Dermis microvascular lymphatic vessel endothelial cell (primary cell): ENCODE measurements around the gene FLYWCH2. TPM values are rescaled to one million over a fixed set of nuclear protein-coding genes. Genes with fewer than 3 reads are reported as not detected.
"Not testable (repeated sequence)": the region's sequence is repeated elsewhere in the genome, so short reads cannot be mapped to it uniquely, and the experiment has no call there.

Experiments used
- DNase-seq, 2 donors: peaks; one replicate each; pipeline versions ENCODE4 v3.0.0 to v3.0.0-alpha.2; 2010; ENCODE audit warnings: low read depth in 2 of 2
- total RNA-seq: library from RNA; depleted of rRNA; stranded (reverse); fragments of >200 nt; gene quantifications from 2 replicates; pipeline ENCODE4 v1.2.1, GENCODE V29; 2014

FLYWCH2 gene
- total RNA-seq, 1 donor from 2014 or later = 31.5 TPM

DNA sequence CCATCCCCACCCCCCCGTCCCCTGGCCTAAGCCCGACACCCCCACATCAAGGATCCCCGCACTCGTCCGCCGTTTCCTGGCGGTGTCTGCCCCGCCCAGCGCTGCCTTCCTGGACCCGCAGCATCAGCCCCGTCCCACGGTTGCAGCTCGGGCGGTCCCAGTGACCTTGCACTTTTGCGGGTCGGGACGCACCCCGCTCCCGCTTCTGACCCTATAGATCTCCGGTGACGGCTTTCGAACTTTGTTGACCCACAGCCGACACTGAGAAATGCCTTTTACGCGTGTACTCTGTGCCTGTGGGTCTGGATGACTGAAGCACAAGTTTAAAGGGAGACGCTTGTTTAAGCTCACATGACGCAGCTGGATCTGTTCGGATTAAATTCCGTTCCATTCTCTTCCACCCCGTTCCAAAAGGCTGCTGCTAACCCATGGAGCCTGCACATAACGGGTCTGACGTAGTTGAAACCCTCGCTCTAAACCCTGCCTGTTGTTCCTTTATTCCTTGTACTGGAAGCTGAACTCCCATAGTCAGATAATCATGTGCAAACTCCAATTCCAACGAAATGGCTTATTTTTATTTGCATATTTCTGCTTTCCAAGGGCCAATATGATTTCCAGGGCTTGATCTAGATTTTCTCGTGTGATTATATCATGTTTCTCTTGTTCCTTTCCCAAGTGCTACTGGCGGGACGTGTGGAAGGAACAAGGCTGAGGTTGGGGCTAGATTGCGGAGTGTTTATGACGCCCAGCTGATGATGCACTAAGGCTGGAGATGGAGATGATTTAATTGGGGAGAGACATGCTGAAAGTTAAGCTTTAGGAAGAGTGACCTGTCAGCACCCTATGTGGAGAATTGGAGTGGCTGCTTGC, 29.6 kb downstream of the FLYWCH2 start:
- DNase-seq = peak; percentile 38 to 56

DNA sequence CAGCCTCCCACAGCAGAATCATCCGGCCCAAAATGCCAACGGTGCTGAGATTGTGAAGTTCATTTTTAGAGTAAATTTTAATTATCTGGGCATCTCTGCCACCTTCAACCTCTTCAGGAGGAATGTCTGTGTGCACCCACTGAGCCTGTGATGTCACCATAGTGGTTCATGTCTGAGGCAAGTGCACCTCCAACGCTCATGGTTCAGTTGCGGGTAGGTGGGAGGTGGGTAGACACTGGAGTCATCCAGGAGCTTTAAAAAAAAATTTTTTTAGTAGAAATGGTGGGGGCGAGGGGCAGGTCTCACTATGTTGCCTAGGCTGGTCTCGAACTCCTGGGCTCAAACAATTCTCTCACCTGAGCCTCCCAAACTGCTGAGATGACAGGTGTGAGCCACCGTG, 30.6 kb downstream of the FLYWCH2 start:
- no peak for DNase-seq

DNA sequence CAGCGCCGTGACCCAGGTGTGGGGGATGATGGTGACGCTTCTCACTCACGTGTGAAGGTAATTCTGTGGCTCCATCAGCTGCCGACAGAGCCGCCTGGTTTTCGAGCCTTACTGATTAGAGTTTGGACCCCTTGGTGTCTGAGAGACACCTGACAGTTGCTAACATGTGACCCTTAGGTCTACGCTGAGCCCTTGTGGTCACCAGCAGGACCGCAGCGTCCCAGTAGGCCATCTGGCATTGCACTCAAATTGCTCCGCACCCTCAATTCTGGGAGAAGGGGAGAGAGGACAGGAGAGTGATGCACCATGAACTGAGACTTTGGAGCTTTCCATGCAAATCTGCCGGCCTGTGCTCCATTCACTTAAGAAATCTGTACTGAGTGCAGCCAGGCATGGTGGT, 31.2 kb downstream of the FLYWCH2 start:
- DNase-seq = no peak

DNA sequence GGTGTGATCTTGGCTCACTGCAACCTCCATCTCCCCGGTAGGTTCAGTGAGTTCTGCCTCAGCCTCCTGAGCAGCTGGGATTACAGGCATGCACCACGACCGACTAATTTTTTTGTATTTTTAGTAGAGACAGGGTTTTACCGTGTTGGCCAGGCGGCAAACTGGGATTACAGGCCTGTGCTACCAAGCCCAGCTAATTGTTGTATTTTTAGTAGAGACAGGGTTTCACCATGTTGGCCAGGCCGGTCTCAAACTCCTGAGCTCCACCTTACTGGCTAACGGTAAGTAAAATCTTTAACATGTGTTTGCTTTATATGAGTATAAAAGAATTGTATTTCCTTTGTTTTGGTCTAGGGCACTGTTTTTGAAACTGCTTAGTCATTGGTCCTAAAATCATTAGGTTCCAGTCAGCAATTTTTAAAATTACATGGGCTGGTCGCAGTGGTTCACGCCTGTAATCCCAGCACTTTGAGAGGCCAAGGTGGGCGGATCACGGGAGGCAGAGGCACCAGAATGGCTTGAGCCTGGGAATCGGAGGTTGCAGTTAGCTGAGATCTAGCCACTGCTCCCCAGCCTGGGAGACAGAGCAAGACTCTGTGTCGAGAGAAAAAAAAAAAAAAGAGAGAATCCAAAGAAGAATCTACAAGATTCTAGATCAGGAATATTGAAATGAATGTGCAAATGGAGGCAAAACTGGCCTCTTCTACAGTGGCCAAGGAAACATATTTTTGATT, 32.3 kb downstream of the FLYWCH2 start:
- DNase-seq = no peak

DNA sequence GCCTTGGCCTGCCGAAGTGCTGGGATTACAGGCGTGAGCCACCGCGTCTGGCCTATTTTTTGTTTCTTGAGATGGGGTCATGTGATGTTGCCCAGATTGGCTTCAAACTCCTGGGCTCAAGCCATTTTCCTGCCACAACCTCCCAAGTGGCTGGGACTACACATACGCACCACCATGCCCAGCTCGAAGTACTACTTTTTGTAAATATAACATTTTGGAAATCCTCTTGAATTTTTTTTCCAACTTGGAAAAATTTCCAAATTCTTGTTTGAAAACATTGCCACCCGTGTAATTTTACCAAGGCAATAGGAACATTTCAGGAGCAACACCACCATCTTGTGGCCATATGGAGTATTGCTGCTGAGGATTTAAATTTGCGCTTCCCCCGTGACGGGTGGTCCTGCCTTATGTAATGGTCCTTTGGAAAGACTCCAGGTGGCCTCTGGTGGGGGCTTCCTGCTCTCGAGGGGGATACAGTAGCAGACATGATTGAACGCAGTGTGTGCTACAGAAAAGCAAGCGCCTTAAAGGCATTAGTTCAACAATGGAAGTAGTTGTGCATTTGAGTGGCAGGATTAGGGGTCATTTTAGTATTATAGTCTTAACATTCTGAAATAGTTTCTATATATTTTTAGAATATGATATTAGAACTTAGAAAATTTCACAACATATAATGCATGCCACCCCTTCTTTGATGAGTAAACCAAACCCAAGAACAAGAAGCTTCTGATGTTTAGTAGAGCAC, 36.7 kb downstream of the FLYWCH2 start:
- peak; percentile 66 to 70 for DNase-seq

DNA sequence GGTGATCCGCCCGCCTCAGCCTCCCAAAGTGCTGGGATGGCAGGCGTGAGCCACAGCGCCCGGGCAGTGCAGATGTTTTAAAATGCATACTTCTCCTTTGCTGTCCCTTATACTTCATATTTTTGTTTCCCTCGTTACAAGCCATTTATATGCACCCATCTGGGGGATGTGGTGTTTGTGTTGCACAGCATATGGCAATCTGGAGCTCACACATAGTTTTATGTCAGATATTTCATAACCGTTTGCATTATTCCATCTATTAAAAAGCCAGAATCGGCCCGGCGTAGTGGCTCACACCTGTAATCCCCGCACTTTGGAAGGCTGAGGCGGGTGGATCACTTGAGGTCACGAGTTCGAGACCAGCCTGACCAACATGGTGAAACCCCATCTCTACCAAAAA, 40.5 kb downstream of the FLYWCH2 start:
- DNase-seq = no peak

DNA sequence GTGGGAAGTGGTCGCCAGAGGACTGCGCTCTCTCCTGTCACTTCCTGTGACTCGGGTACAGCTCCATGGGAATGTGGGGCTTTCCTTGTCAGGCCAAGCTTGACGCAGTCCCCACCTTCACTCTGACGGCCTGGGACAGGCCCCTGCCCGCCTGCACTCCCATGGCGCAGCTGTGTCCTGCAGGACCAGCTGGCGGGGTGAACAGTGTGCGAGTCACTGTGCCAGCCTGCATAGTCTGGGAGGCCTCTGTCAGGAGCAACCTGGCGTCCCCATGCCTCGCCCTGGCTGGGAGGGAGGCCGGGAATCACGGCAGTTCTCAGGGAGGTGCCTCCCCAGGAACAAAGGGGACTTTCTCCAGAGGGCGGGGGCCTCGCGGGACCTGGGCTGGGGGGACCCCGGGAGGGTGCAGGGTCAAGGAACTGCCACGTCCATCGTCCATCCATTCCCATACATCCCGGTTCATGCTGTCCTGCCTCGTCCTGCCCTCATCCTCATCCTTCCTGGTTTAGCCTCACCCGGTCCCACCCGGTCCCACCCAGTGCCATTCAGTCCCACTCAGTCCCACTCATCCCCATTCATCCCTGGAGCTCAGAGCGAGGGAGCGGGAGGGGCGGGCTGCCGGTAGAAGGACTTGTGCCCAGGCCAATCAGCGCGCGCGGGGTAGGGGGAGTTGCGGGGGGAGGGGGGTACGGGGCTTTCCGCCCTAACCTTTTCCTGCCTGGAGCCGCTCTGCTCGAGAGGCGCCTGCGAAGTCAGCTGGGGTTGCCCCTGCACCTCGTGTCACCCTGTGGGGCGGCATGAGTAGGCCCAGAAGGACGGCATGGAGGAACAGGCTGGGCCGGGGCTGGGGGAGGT, 42.1 kb downstream of the FLYWCH2 start:
- DNase-seq = no peak

DNA sequence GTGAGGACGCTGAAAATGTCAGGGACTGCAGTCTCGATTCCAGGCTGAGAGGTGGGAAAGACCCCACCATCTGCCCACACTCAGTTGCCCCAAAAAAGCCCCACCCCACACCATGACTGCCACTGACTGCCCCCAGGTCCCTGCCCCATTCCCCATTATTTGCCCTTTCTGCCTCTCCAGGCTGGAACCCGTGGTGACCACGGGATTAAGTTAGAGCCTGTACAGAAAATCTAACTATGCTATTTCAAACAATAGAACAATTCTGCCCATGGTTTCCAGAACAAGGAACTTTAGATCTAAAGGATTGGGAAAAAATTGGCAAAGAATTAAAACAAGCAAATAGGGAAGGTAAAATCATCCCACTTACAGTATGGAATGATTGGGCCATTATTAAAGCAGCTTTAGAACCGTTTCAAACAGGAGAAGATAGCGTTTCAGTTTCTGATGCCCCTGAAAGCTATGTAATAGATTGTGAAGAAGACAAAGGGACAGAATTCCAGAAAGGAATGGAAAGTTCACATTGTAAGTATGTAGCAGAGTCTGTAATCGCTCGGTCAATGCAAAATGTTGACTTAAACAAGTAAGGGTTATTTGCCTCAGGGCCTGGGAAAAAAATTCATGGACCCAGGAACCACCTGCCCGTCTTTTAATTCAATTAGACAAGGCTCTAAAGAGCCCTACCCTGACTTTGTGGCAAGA, 43.1 kb downstream of the FLYWCH2 start:
- no peak for DNase-seq

DNA sequence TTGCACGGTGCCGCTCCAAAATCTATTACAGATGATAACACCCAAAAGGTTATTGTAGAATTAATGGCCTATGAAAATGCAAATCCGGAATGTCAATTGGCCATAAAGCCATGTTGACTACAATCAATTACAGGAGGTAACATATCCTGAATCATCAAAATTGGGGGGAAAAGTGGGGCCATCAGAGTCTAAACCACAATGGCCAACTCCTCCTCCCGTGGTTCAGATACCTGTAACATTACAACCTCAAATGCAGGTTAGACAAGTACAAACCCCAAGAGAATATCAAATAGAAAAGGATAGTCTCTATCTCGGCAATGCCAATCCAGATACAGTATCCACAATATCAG, 43.6 kb downstream of the FLYWCH2 start:
- DNase-seq = no peak

DNA sequence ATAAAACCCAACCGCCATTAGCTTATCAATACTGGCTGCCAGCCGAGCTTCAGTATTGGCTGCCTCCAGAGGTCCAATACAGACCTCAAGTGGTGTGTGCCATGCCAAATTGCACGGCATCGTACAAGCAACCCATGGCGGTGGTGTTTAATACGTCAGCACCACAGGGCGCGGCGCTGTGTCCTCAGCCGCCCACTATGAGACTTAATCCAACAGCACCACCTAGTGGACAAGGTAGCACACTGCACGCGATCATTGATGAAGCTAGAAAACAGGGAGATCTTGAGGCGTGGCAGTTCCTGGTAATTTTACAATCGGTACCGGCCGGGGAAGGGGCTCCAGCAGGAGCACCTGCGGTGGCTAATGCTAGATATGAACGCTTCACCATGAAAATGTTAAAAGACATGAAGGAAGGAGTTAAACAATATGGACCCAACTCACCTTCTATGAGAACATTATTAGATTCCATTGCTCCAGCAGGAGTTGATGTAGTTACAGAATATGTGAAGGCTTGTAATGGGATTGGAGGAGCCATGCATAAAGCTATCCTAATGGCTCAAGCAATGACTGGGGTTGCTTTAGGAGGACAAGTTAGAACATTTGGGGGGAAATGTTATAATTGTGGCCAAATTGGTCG, 44.1 kb downstream of the FLYWCH2 start:
- DNase-seq = peak; percentile 40 to 83

DNA sequence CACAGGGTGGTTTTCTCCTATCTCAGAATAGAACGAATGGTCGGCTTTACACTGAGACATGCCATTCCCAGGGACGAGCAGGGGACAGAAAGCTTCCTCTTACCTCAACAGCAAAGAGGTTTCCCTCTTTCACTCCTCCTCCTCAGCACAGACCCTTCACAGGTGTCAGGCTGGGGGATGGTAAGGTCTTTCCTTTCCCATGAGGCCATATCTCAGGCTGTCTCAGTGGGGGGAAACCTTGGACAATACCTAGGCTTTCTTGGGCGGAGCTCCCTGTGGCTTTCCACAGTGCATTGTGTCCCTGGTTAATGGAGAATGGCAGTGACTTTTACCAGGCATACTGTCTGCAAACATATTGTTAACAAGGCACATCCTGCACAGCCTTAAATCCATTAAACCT, 45.1 kb downstream of the FLYWCH2 start:
- not testable (repeated sequence) for DNase-seq

DNA sequence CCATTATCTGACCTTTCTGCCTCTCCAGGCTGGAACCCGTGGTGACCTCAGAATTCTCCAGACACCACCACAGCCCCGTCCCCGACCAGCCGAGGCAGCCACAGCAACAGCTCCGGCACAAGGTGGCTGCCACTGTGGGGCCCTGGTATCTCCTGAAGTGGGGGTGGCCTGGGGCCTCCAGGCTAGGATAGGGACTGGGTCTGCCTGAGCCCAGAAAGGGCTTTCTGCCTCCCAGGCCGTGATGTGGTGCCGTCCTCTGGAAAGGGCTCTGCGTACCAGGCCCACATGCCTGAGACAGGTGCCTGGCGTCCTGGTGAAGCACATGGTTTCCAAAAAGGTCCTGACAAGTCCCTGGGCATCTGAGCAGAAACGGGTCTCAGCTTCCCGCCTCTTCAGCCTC, 45.8 kb downstream of the FLYWCH2 start:
- DNase-seq = no peak

DNA sequence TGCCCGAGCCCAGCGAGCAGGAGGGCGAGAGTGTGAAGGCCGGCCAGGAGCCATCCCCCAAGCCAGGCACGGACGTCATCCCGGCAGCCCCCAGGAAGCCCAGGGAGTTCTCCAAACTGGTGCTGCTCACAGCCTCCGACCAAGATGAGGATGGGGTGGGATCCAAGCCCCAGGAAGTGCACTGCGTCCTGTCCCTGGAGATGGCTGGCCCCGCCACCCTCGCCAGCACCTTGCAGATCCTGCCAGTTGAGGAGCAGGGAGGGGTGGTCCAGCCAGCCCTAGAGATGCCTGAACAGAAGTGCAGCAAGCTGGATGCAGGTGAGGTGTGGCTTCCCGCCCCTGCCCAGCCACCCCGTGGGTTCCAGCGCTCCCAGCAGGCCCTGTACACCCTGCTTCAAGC, 46.7 kb downstream of the FLYWCH2 start:
- no peak for DNase-seq

DNA sequence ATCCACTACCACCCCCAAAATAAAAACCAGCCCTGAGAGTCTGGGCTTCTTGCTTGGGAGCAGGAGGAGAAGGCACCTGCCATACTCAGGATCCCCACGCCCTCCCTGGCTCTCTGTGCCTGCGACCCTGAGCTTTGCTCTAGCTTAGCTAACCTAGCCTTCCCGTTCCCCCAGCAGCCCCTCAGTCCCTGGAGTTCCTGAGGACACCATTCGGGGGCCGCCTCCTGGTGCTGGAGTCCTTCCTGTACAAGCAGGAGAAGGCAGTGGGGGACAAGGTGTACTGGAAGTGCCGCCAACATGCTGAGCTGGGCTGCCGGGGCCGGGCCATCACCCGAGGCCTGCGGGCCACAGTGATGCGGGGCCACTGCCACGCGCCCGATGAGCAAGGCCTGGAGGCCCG, 47.2 kb downstream of the FLYWCH2 start:
- DNase-seq = no peak

DNA sequence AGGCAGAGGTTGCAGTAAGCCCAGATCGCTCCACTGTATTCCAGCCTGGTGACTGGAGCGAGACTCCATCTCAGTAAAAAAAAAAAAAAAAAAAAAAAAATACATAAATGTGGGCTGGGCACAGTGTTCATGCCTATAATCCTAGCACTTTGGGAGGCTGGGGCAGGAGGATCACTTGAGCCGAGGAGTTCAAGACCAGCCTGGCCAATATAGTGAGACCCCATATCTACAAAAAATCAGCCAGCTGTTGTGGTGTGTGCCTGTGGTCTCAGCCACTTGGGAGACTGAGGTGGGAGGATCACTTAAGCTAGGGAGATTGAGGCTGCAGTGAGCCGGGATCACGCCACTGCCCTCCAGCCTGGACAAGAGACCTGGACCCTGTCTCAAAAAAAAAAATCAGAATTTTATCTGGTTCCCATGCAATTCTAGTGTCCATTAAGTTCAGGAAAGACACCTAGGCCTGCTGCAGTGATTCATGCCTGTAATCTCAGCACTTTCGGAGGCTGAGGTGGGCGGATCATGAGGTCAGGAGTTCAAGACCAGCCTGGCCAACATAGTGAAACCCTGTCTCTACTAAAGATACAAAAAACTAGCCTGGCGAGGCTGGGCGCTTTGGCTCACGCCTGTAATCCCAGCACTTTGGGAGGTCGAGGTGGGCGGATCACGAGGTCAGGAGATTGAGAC, 48.4 kb downstream of the FLYWCH2 start:
- not testable (repeated sequence) for DNase-seq

DNA sequence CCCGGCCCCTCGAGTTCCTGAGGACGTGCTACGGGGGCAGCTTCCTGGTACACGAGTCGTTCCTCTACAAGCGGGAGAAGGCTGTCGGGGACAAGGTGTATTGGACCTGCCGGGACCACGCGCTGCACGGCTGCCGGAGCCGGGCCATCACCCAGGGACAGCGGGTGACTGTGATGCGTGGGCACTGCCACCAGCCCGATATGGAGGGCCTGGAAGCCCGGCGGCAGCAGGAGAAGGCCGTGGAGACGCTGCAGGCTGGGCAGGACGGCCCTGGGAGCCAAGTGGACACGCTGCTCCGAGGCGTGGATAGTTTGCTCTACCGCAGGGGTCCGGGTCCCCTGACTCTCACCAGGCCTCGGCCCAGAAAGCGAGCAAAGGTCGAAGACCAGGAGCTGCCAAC, 50.1 kb downstream of the FLYWCH2 start:
- DNase-seq = no peak

DNA sequence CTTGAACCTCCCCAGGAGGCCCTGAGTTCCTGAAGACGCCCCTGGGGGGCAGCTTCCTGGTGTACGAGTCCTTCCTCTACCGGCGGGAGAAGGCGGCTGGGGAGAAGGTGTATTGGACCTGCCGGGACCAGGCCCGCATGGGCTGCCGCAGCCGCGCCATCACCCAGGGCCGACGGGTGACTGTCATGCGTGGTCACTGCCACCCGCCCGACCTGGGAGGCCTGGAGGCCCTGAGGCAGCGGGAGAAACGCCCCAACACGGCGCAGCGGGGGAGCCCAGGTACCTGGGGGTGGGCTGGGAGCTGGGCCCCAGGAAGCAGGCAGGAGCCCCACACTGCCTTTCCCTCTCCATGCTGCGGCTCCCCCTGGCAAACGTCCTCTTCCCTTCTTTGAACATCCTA, 50.7 kb downstream of the FLYWCH2 start:
- DNase-seq = no peak

DNA sequence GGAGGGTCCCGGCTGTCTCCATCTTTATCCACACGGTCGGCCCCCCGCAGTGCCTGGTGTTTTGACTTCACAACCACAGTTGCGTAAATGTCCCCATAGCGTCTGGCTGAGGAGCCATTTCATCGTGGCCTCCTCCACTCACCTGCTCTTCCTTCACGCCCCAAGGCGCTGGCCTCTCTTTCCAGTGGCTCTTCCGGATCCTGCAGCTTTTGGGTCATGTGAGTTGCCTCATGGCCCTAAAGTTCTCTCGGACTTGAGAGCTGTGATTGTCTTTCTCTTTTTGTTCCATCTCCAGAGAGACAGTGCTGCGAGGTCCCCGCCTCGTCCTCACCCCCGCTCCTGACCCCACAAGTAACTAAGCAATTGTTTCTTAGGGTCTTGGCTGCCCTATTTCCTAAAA, 51.4 kb downstream of the FLYWCH2 start:
- DNase-seq = no peak

DNA sequence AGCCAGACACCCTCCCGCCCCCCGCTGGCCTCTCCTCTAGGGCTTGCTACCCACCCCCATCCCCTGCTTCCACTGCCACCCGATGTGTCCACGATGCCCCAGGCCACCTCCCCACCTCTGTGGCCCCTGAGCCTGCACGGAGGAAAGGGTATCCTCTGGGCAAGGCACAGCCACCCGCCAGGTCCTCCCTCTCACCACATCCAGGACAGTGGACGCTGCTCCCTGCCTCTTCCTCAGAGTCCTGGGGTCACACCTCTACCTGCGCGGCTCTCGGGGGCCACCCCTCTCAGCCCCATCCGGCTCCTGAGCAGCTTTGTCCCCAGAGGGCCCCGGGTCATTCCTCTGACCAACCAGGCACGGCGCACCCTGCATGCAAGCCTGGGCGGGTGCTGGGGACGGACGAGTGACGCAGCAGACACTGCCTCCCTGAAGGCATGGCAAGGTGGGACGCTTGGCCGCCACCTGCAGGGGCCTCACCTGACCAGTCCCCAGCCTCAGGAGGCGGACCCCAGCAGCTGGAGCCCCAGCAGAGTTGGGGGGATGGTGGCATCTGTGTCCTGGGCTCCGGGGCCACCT, 53.5 kb downstream of the FLYWCH2 start:
- DNase-seq = no peak
